ENCODE data around the gene LLGL2.

LLGL2 gene

DNA sequence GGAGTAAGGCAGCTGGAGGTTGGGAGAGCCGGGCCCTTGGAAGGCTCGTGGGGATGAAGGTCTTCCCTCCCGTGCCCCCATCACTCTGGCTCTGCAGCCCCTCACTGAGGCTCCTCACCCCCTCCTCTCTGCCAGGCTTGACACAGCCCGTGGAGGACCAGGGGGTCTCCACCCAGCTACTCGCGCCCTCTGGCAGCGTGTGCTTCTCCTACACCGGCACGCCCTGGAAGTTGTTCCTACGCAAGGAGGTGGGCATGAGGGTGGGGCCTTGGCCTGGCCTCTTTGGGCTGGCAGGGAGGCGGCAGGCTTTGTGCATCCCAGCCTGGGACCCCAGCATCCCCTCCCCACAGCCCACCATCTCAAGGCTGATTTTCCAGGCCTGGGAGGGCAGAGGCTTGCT is 92.2 kb downstream of the LLGL2 start:
- no peak overlapping the region for H3K27ac ChIP-seq
- peaks cover 0 to 2% of the 10 kb centered on the region in 2 donors for H3K27me3 ChIP-seq
- no peak for DNase-seq
- H3K4me3 ChIP-seq, result no peak overlapping the region
- no peaks in the 10 kb centered on the region for H3K4me1 ChIP-seq
- H3K36me3 ChIP-seq, result peaks cover 0 to 99% (median 87%) of the 10 kb centered on the region in 3 donors
- intact Hi-C loops (cut with DNase I; ENCODE audit: low total_unique reads), result no loop called here
- TF ChIP-seq, protein P1, sequence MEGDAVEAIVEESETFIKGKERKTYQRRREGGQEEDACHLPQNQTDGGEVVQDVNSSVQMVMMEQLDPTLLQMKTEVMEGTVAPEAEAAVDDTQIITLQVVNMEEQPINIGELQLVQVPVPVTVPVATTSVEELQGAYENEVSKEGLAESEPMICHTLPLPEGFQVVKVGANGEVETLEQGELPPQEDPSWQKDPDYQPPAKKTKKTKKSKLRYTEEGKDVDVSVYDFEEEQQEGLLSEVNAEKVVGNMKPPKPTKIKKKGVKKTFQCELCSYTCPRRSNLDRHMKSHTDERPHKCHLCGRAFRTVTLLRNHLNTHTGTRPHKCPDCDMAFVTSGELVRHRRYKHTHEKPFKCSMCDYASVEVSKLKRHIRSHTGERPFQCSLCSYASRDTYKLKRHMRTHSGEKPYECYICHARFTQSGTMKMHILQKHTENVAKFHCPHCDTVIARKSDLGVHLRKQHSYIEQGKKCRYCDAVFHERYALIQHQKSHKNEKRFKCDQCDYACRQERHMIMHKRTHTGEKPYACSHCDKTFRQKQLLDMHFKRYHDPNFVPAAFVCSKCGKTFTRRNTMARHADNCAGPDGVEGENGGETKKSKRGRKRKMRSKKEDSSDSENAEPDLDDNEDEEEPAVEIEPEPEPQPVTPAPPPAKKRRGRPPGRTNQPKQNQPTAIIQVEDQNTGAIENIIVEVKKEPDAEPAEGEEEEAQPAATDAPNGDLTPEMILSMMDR (IDR thresholded peaks at IDR 0.05), result no peak
- no peaks in the 10 kb centered on the region for H3K9me3 ChIP-seq

GRCh38 chr17:75619506-75620431 is 94.3 kb downstream of the LLGL2 start:
- intact Hi-C loops (cut with DNase I; ENCODE audit: low total_unique reads), result no loop called here

GRCh38 chr17:75621489-75621888 is 96.0 kb downstream of the LLGL2 start:
- no peaks in the 10 kb centered on the region for H3K9me3 ChIP-seq
- TF ChIP-seq, protein P1 (IDR thresholded peaks at IDR 0.05), result no peak
- peaks cover 0 to 97% (median 69%) of the 10 kb centered on the region in 3 donors for H3K36me3 ChIP-seq
- intact Hi-C loops (cut with DNase I; ENCODE audit: low total_unique reads), result no loop called here
- DNase-seq, result no peak
- peaks cover 0 to 2% of the 10 kb centered on the region in 2 donors for H3K27me3 ChIP-seq
- H3K4me1 ChIP-seq, result no peaks in the 10 kb centered on the region
- no peak overlapping the region for H3K27ac ChIP-seq
- H3K4me3 ChIP-seq, result no peak overlapping the region

More at GRCh38 chr17:75619506-75620431, 94.3 kb downstream of the LLGL2 start:
- TF ChIP-seq, protein P1 (IDR thresholded peaks at IDR 0.05), result peak; percentile 11 to 13
- no peak overlapping the region for H3K4me3 ChIP-seq
- H3K27me3 ChIP-seq, result peaks cover 0 to 2% of the 10 kb centered on the region in 2 donors
- no peak overlapping the region for H3K27ac ChIP-seq
- peaks cover 0 to 97% (median 67%) of the 10 kb centered on the region in 3 donors for H3K36me3 ChIP-seq
- DNase-seq, result no peak
- H3K9me3 ChIP-seq, result no peaks in the 10 kb centered on the region
- H3K4me1 ChIP-seq, result no peaks in the 10 kb centered on the region

DNA sequence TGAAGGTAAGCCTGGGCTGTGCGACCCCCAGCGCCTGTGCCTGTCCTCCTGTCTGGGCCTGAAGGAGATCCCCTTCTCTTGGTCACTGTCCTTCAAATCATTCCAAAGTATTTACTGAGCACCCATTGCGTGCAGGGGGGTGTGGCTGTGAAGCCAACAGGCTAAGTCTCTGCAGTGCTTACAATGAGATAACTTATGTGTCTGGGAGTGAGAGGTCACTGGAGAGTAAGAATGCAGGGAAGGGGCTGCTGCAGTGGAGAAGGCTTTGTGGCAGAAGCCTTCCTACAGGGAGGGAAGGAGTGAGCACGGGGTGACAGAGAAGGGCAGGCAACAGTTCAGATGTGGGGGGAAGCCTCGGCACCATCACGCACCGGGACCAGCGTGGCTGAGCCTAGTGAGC is 96.6 kb downstream of the LLGL2 start:
- H3K27me3 ChIP-seq, result peaks cover 0 to 2% of the 10 kb centered on the region in 2 donors
- no peaks in the 10 kb centered on the region for H3K4me1 ChIP-seq
- no peaks in the 10 kb centered on the region for H3K9me3 ChIP-seq
- no peak for DNase-seq
- intact Hi-C loops (cut with DNase I; ENCODE audit: low total_unique reads), result no loop called here
- no peak overlapping the region for H3K4me3 ChIP-seq
- no peak overlapping the region for H3K27ac ChIP-seq
- TF ChIP-seq, protein P1 (IDR thresholded peaks at IDR 0.05), result no peak
- peaks cover 0 to 97% (median 65%) of the 10 kb centered on the region in 3 donors for H3K36me3 ChIP-seq

- peaks cover 0 to 2% of the 10 kb centered on the region in 2 donors for H3K27me3 ChIP-seq
- intact Hi-C loops (cut with DNase I; ENCODE audit: low total_unique reads), result no loop called here
- H3K4me3 ChIP-seq, result no peak overlapping the region
- H3K4me1 ChIP-seq, result no peaks in the 10 kb centered on the region
- peaks cover 0 to 95% (median 58%) of the 10 kb centered on the region in 3 donors for H3K36me3 ChIP-seq
- H3K27ac ChIP-seq, result no peak overlapping the region
- H3K9me3 ChIP-seq, result no peaks in the 10 kb centered on the region
- TF ChIP-seq, protein P1 (IDR thresholded peaks at IDR 0.05), result no peak
- no peak for DNase-seq
Observed at GRCh38 chr17:75622771-75623273, 97.3 kb downstream of the LLGL2 start.
